AG04449 (cell line): Measurements from ENCODE around the gene NT5C2.
A peak's percentile ranks its signal among the peaks of the same experiment; 100 is the strongest.

Source experiments
- CTCF ChIA-PET: fragments of 350-600 bp; formaldehyde crosslinking; extraction: SDS; loops from one replicate; lab custom pipeline; 2021; ENCODE audit warnings: antibody characterized with exemption; lab: Yijun Ruan, JAX
- POLR2A ChIA-PET: fragments of 400-600, 350-600 bp; formaldehyde crosslinking; extraction: SDS; loops from one replicate; lab custom pipeline; 2020; ENCODE audit warnings: antibody characterized with exemption, inconsistent platforms; lab: Yijun Ruan, JAX
- DNase-seq: peaks from one replicate; pipeline ENCODE4 v3.0.0-alpha.2; 2010; ENCODE audit warnings: low read depth, low spot score
- H3K4me3 ChIP-seq: 2 replicates; pipeline ENCODE4 v1.5.1; 2011; ENCODE audit warnings: low read depth, mild to moderate bottlenecking, control low read depth, low read length
- TF ChIP-seq, protein P1 (sequence below): IDR thresholded peaks from one replicate; pipeline ENCODE4 v1.5.1; 2011; ENCODE audit warnings: mild to moderate bottlenecking, moderate library complexity, low read length, control low read depth, inconsistent platforms; ENCODE audit not compliant: insufficient read depth; ENCODE audit errors: missing control alignments

NT5C2 gene

GRCh38 chr10:103154521-103155299 is 38.4 kb downstream of the NT5C2 start:
- CTCF ChIA-PET: interaction anchor here (0.6 to 3.9 kb wide), 5 partner anchors 10 to 90 kb away, joined by 3 to 19 read pairs (median 6); no protein-coding TSS in a partner anchor
- DNase-seq: no peak
- TF ChIP-seq, protein P1, sequence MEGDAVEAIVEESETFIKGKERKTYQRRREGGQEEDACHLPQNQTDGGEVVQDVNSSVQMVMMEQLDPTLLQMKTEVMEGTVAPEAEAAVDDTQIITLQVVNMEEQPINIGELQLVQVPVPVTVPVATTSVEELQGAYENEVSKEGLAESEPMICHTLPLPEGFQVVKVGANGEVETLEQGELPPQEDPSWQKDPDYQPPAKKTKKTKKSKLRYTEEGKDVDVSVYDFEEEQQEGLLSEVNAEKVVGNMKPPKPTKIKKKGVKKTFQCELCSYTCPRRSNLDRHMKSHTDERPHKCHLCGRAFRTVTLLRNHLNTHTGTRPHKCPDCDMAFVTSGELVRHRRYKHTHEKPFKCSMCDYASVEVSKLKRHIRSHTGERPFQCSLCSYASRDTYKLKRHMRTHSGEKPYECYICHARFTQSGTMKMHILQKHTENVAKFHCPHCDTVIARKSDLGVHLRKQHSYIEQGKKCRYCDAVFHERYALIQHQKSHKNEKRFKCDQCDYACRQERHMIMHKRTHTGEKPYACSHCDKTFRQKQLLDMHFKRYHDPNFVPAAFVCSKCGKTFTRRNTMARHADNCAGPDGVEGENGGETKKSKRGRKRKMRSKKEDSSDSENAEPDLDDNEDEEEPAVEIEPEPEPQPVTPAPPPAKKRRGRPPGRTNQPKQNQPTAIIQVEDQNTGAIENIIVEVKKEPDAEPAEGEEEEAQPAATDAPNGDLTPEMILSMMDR: no peak
- POLR2A ChIA-PET: interaction anchor here (1.5 kb wide), 1 partner anchor 10 kb away, joined by 5 read pairs; no protein-coding TSS in a partner anchor
- no peak overlapping the region for H3K4me3 ChIP-seq

GRCh38 chr10:103153302-103154197 is 39.5 kb downstream of the NT5C2 start:
- CTCF ChIA-PET: interaction anchor here (2.0 to 3.9 kb wide), 3 partner anchors 85 to 91 kb away, joined by 6 to 19 read pairs (median 17); no protein-coding TSS in a partner anchor
- POLR2A ChIA-PET: interaction anchor here (0.8 to 1.5 kb wide), 2 partner anchors 9 to 39 kb away, joined by 3 to 5 read pairs; no protein-coding TSS in a partner anchor
- TF ChIP-seq, protein P1: no peak
- DNase-seq: no peak
- H3K4me3 ChIP-seq: no peak overlapping the region

GRCh38 chr10:103149991-103150622 is 43.0 kb downstream of the NT5C2 start:
- DNase-seq: no peak
- H3K4me3 ChIP-seq: no peak overlapping the region
- ChIA-PET CTCF (interaction anchor here (0.6 to 2.2 kb wide), 2 partner anchors 94 to 1020 kb away, joined by 3 to 12 read pairs; no protein-coding TSS in a partner anchor), POLR2A (no interaction called here)
- TF ChIP-seq, protein P1: no peak

DNA sequence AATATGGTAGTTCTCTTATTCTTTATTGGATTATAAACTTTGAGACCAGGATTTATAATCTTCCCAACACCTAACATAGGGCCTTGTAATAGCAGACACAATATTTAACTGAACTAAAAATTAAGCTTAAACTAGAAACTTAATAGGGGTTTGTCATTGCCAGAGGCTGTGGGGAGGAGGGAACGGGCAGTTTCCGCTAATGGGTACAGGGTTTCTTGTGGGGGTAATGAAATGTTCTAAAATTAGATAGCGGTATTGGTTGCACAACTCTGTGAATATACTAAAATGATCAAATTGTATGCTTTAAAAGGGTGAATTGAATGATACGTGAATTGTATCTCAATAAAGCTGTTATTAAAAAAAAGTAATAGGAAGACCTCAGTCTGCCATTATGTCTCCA is 45.4 kb downstream of the NT5C2 start:
- no peak for DNase-seq
- CTCF ChIA-PET: no interaction called here
- POLR2A ChIA-PET: no interaction called here
- H3K4me3 ChIP-seq: no peak overlapping the region
- TF ChIP-seq, protein P1: no peak

GRCh38 chr10:103145860-103146466 is 47.1 kb downstream of the NT5C2 start:
- peak; percentile 55 for DNase-seq
- no peak overlapping the region for H3K4me3 ChIP-seq
- TF ChIP-seq, protein P1: no peak
- POLR2A ChIA-PET: no interaction called here
- CTCF ChIA-PET: interaction anchor here (1.7 to 2.4 kb wide), 2 partner anchors 93 to 95 kb away, joined by 7 to 8 read pairs; no protein-coding TSS in a partner anchor
